GM18868 (cell line): ENCODE measurements around the gene GSDMA.

Experiments
- ATAC-seq: cut with Tn5 transposase; IDR thresholded peaks from one replicate; pipeline ENCODE4 v1.9.1; 2021; ENCODE audit warnings: mild to moderate bottlenecking, moderate library complexity; ENCODE audit not compliant: unreplicated experiment

Gene GSDMA, protein sequence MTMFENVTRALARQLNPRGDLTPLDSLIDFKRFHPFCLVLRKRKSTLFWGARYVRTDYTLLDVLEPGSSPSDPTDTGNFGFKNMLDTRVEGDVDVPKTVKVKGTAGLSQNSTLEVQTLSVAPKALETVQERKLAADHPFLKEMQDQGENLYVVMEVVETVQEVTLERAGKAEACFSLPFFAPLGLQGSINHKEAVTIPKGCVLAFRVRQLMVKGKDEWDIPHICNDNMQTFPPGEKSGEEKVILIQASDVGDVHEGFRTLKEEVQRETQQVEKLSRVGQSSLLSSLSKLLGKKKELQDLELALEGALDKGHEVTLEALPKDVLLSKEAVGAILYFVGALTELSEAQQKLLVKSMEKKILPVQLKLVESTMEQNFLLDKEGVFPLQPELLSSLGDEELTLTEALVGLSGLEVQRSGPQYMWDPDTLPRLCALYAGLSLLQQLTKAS

GRCh38 chr17:39962642-39963220, at the start of gene GSDMA:
TSS of gene GSDMA (plus strand) at chr17:39963004. CDS start at chr17:39965688, 2,684 bp downstream.
- no peak for ATAC-seq

GRCh38 chr17:39913989-39914388, 48.8 kb upstream of the GSDMA start:
- no peak for ATAC-seq

- no peak for ATAC-seq
Measured at GRCh38 chr17:39915559-39915958, 47.2 kb upstream of the GSDMA start.

GRCh38 chr17:39916918-39917317, 45.9 kb upstream of the GSDMA start:
- no peak for ATAC-seq

GRCh38 chr17:39919087-39919683, 43.6 kb upstream of the GSDMA start:
- no peak for ATAC-seq

DNA sequence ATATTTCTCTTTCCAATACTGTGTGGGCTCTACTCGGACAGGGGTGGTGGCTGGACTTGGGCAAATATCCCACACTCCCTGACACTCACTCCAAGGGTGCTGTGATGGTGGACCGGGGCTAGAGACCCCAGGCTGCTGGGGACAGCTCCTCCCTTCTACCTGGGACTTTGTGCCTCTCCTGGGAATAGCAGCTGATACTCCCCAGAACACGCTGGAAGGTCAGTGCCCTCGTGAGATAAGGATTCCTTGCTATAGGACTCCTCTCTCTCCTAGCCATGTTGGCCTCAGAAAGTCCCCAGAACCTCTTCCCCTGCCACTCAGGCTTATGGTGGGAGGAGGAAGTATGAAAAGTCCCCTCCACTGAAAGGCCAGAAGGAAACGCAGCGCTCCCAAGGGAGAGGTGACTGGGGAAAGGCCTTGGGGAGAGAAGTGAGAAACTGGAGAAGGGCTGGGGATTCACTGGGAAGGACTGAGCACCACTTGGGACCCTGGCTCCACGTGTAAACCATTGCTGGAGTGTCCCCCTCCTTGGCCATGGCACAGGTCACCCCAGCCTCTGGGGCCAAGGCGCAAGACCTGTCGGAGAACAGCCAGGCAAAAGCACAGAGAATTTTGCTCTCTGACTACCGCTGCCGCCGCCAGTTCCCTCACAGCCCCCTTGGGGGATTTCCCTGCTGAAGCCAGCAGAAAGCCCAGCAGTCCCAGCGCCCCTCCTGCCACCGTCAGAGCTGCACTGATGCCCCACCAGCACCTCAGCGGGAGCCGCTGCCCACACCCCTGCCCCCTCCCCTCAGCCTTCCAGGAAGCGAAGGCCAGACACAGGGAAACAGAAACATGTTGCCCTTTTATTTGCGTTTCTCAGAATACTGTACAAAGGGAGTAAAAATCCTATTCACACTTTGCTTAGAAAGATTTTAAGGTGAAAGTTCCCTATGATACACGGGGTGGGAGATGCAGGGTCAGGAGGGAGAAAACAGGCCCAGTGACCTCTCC, 42.3 kb upstream of the GSDMA start:
- ATAC-seq: no peak

DNA sequence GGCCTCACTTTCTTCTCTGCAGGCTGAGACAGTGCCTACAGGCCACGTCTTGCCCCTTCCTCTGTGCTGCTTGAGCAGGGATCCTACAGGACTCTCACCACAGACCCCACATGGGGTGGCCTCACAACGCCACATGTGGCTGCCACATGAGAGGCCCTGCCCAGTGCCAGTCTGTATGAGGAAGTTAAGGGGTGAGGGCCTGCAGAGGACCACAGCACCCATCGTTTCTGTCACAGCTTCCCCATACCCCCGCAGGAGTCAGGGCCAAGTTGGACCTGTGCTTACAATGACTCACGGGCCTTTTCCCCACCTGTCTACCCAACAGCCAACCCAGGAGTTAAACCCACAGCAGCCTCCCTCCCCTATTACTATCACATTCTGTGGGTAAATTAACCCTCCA, 41.5 kb upstream of the GSDMA start:
- ATAC-seq: no peak

DNA sequence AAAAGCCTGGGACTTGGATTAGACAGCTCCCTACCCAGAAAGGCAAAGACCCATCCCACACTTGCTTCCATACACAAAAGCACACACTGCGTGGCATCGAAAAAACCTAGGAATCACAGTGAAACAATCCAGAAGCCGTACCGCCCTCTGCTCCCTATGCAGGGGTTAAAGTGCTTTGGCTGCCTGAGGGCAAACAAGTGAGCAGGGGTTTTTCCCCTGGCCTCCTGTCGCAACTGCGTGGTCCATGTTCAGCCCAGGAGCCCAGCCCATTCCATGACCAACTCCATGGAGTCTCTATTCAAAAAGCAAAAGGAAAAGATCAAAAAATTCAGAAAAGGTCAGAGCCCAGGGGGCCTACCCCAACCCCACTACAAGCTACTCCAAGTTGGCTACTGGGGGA, 40.8 kb upstream of the GSDMA start:
- ATAC-seq: no peak

DNA sequence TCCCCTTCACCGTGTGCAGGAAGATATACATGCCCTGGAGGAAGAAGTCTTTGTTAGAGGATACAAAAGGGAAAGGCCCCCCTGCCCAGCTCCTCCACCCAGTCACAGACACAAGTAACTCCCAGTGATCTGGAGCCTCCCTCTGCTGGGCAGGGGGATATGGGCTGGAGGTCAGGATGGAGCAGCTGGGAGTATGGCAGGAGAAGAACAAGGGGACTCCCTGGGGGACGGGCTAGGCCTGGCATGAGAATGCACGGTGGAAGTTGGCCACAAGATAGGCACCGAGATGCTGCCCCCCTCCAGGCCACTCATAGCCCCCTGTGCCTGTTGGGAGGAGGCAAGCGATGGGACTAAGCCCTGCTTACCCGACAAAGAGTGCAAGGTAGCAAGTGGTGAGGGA, 39.6 kb upstream of the GSDMA start:
- no peak for ATAC-seq

DNA sequence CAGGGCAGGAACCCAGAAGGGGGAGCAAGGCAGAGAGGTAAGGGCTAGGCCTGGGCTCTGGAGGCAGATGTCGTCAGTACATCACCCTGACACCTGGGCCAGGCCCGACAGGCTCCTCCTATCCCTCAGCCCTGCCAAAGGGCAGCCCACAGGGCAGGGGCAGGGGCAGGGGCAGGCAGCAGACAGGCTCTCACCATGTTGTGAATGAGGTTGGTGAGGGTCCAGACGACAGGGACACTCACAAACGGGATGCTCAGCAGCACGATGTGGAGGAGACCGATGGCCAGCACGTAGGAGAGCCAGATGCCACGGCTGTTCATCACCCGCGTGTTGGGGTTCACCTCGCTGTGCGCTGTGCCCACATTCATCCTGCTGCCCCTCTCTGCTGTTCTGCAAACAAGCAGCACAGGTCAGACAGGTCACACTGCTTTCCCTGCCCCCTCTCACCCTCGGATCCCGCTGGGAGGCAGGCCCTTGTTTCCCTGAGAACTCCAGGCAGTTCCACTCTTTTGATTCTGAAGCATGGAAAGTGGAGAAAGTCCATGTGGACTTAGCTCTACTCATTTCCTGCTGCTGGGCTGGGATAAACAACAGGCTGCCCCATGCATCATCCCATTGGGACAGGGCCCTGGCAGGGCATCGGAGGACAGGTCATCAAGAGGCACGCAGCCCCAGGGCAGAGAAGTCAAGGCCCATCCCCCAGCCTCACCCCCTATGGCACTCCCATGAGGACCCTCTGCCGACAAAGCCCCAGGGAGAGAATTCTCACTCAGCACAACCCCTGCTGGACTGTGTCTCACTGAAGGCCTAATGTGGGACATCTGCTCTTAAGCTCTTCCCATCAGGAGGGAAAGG, 38.7 kb upstream of the GSDMA start:
- ATAC-seq: no peak

GRCh38 chr17:39924691-39925055, 38.1 kb upstream of the GSDMA start:
- no peak for ATAC-seq

GRCh38 chr17:39925282-39926134, 37.3 kb upstream of the GSDMA start:
- no peak for ATAC-seq

DNA sequence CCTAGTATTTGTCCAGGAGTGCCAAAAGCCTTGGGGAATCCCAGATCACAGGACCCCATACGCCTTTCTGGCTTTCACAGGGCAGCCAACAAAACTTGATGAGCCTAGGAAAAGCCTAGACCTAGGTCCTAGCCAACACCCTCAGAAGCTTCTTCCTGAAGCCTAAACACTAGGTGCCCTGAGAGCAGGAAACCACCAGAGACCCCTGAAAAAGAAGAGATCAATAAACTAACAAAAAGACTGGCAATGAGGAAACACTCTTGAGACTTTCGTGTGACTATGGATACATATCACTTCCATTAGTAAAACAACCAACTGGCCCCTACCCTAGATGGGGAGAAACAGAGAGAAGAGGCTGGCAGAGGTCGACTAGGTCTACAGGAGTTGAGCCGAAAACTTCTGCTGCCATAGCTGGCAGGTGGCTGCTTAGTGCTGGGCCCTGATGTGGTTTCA, 36.6 kb upstream of the GSDMA start:
- ATAC-seq: no peak

DNA sequence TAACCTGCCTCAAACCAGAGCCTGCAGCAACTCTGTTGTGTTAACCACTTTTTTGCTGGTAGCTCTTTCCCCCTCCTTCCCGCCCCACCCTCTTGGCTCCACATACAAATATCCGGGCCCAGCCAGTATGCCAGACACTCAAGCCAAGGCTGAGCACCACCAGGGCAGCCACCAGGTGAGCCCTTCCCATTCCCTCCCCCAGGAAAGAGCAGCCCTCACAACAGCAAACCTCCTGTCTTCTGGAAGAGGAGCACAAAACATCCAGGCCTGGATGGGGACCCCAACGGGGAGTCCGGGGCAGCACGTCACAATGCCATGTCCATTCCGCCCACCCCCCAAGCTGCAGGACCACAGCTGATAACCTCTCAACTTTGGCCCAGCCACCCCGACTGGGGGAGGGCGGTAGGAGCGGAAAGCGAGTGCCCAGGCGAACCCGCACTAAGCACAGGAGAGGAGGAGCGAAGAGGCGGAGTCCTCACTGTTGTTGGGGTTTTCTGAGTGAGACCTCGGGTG, 36.2 kb upstream of the GSDMA start:
- ATAC-seq: no peak

DNA sequence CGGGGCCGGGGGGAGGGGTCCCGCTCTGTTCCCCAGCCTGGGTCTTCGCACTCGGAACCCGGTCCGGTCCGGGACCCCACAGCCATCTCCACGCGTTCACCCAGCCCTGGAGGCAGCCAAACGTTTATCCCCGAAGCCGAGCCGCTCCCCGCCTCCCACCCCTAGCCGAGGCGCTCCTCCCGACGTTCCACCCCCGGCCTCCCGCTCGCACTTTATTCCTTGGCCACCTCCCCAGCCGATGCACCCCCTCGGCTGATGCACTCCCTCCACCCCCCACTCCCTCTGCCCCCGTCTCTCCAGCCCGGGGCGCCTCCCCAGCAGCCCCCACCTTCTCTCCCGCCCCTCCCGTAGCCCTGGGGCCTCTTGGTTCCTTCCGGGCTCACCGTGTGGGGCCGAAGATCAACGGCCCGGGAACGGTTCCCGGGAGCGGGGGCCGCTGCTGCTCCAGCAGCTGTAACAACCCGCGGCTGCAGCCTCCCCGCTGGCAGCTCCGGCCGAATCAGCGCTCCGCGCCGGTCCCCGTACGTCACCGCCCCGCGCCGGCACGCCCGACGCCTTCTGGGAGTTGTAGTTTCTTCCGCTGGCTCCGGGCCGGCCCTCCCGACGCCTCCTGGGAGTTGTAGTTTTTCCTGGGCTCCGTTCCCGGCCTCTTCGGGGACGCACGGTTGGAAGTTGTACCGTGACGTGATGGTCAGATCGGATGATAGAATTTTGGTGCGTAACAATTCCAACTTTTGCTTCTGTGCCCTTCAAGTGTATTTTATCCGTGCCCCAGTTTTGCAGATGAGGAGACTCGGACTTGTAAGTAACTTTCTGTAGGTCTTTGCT, 35.5 kb upstream of the GSDMA start, which contains the start of the genes LRRC3C and ORMDL3:
TSS of gene LRRC3C (plus strand) at position 632 of the 828 bp plus-strand sequence. CDS start 13,792 bp downstream, outside the sequence.
TSS of gene ORMDL3 (minus strand) at position 501 of the 828 bp plus-strand sequence. CDS start 3,398 bp downstream, outside the sequence.
- ATAC-seq: peak; percentile 64

DNA sequence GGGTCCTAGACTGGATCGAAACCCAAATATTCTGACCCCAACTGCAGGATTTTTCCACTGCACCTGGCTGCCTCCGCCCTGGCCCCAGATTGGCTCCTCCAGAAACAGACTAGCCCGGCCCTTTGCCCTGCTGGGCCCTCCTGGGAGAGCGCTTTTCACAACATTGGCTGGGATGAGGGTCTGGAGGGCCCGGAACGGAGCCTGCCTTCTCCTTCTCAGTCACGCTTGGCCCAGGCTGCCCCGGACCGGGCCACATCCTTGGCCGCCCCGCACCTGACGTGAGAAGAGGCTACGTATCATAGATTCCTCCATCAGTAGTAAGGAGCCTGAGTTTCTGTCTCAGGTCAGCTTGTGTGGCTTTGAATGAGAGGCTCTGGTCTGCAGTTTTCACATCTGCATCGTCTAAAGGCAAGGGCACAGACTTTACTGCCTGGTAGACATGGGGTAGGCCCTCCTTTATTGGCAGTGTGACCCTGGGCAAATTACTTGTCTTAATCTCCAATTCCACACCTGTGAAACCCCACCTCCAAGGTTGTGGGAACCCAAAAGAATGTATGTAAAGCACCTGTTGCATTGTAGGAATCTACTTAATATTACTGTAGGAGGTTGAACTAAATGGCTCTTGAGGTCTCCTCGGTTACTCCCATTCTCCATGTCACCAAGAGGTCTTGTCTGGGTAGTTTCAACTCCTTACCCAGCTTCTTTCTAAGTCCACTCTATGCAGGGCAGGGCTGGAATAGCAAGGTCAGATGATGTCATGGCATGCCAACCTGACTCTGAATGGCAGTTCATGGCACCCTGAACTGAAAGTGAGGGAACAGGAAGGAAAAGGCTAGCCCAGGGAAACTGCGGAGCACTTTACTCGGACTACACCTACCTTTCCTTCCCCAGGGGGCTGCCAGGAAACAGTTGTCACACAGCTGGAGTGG, 34.6 kb upstream of the GSDMA start:
- no peak for ATAC-seq
